Activated CD8-positive, alpha-beta memory T cell treated with anti-CD3 and anti-CD28 coated beads, Interleukin-2, amount 50 U/mL, for 1 hour (primary cell): ENCODE results near the gene HDAC5.

Source experiments
- DNase-seq: peaks from one replicate; pipeline ENCODE4 v3.0.0-alpha.2; 2020; ENCODE audit errors: extremely low read depth

The HDAC5 gene

GRCh38 chr17:44029736-44030135 is 93.7 kb downstream of the HDAC5 start:
- no peak for DNase-seq
